Uterus (tissue), 2 donors: Measurements from ENCODE around the gene TGFB1.

Experiments used
- POLR2A ChIP-seq, 2 donors: fragments of 450-650 bp; IDR thresholded peaks; one replicate each; pipeline ENCODE4 v1.6.1; 2016; ENCODE audit warnings: antibody characterized with exemption in 2 of 2, mild to moderate bottlenecking in 1 of 2, moderate library complexity in 1 of 2
- TF ChIP-seq, protein P1 (sequence below), 4 experiments: fragments of 200-600 bp in 2 of 4; fragments of 450-650 bp in 2 of 4; sonication (generic) in 2 of 4; IDR thresholded peaks; one replicate each; pipeline ENCODE4 v1.5.1; 2016 to 2019; ENCODE audit warnings: antibody characterized with exemption in 4 of 4, mild to moderate bottlenecking in 2 of 4, moderate library complexity in 1 of 4

DNA sequence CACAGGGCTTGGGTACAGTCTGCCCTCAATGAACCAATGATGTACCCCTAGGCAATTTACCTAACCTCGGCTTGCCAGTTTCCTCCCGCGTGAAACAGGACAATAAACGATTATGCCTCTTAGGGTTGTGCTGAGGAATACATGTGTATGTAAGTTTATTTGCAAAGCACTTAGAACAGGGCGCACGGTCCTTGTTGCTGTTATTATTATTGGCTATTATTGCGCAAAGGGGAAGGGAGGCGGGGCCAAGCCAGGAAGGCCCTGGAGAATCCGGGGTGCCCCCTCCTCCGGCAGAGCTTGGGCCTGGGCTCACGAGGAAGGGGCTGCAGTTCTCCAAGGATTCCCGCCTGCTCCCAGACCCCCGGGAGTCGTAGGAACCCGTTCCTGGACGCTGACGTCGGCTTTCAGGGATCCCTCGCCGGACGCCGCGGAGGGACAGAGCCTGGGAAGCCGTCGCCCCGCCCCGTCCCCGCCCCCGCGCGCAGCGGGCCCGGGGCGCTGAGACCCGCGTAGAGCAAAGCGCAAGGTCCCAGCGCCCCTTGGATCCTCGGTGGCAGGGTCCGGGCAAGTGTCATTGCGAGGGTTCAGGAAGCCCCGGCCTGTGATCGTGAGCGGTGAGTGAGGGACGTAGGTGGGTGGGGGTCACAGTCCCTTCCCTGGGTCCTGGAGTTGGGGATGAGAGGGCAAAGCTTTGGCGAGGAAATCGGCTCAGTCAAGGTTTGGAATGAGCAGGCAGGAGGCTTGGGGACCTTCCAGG is 22.7 kb upstream of the TGFB1 start, which contains the start of gene TMEM91:
- TF ChIP-seq, protein P1, sequence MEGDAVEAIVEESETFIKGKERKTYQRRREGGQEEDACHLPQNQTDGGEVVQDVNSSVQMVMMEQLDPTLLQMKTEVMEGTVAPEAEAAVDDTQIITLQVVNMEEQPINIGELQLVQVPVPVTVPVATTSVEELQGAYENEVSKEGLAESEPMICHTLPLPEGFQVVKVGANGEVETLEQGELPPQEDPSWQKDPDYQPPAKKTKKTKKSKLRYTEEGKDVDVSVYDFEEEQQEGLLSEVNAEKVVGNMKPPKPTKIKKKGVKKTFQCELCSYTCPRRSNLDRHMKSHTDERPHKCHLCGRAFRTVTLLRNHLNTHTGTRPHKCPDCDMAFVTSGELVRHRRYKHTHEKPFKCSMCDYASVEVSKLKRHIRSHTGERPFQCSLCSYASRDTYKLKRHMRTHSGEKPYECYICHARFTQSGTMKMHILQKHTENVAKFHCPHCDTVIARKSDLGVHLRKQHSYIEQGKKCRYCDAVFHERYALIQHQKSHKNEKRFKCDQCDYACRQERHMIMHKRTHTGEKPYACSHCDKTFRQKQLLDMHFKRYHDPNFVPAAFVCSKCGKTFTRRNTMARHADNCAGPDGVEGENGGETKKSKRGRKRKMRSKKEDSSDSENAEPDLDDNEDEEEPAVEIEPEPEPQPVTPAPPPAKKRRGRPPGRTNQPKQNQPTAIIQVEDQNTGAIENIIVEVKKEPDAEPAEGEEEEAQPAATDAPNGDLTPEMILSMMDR (IDR thresholded peaks at IDR 0.05): no peak
- peak in 1 of 2 donors; percentile 18 for TF ChIP-seq POLR2A (IDR thresholded peaks at IDR 0.05)
